Measurements from ENCODE around the gene CDH23. TPM values are rescaled to one million over a fixed set of nuclear protein-coding genes. Genes with fewer than 3 reads are reported as not detected.

Gene CDH23
- total RNA-seq, 2 experiments from 2014 or later: 4.7 to 4.9 TPM

- DNase-seq (no peak), ATAC-seq (no peak)
- Mint-ChIP-seq H3K27me3 (ENCODE audit: low read depth) (peaks cover 3% of the 10 kb centered on the region), H3K4me1 (ENCODE audit: low read depth) (peaks cover 2% of the 10 kb centered on the region), H3K36me3 (ENCODE audit: low read depth) (no peaks in the 10 kb centered on the region), H3K4me3 (no peak overlapping the region), H3K9me3 (ENCODE audit: insufficient read depth) (no peaks in the 10 kb centered on the region), H3K27ac (no peak overlapping the region)
- ChIA-PET POLR2A (no interaction called here), CTCF (interaction anchor here (2.5 kb wide), 1 partner anchor 40 kb away, joined by 6 read pairs; no protein-coding TSS in a partner anchor)
Measured at GRCh38 chr10:71658467-71658745, 261.7 kb downstream of the CDH23 start.

GRCh38 chr10:71659111-71659634 is 262.5 kb downstream of the CDH23 start:
- no peak overlapping the region for H3K4me3 Mint-ChIP-seq
- DNase-seq (no peak), ATAC-seq (no peak)
- no peak overlapping the region for H3K27ac Mint-ChIP-seq
- POLR2A ChIA-PET: no interaction called here
- no peaks in the 10 kb centered on the region for H3K9me3 Mint-ChIP-seq (ENCODE audit: insufficient read depth)
- H3K36me3 Mint-ChIP-seq (ENCODE audit: low read depth): no peaks in the 10 kb centered on the region
- H3K27me3 Mint-ChIP-seq (ENCODE audit: low read depth): peaks cover 4% of the 10 kb centered on the region
- CTCF ChIA-PET: interaction anchor here (1.2 to 2.5 kb wide), 3 partner anchors 38 to 49 kb away, joined by 4 to 7 read pairs (median 6); no protein-coding TSS in a partner anchor
- H3K4me1 Mint-ChIP-seq (ENCODE audit: low read depth): peaks cover 2% of the 10 kb centered on the region

- H3K27me3 Mint-ChIP-seq (ENCODE audit: low read depth): peaks cover 4% of the 10 kb centered on the region
- H3K27ac Mint-ChIP-seq: no peak overlapping the region
- H3K4me3 Mint-ChIP-seq: no peak overlapping the region
- DNase-seq (no peak), ATAC-seq (no peak)
- H3K9me3 Mint-ChIP-seq (ENCODE audit: insufficient read depth): no peaks in the 10 kb centered on the region
- ChIA-PET CTCF (interaction anchor here (1.2 to 2.5 kb wide), 3 partner anchors 37 to 48 kb away, joined by 4 to 7 read pairs (median 6); no protein-coding TSS in a partner anchor), POLR2A (no interaction called here)
- no peaks in the 10 kb centered on the region for H3K36me3 Mint-ChIP-seq (ENCODE audit: low read depth)
- peaks cover 5% of the 10 kb centered on the region for H3K4me1 Mint-ChIP-seq (ENCODE audit: low read depth)
Measured at GRCh38 chr10:71659737-71660136, 263.0 kb downstream of the CDH23 start.

DNA sequence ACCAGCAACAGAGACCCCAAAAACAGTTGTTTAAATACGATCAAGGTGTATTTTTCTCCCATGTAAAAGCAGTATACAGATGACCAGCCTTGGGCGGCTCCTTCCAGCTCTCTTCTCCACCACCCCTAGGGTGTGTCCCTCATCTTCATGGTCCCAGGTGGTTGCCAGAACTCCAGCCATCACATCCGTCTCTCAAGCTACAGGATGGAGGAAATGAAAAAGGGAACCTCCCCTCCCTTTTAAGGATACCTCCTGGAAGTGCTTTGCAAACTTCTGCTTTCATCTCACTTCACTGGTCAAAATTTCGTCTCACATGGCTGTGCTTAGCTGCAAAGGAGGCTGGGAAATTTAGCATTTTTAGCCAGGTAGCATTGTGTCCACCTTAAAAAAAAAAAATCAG is 263.6 kb downstream of the CDH23 start:
- H3K4me1 Mint-ChIP-seq (ENCODE audit: low read depth): peaks cover 10% of the 10 kb centered on the region
- ChIA-PET CTCF (interaction anchor here (1.4 to 2.5 kb wide), 2 partner anchors 36 to 38 kb away, joined by 6 to 7 read pairs; no protein-coding TSS in a partner anchor), POLR2A (no interaction called here)
- no peaks in the 10 kb centered on the region for H3K36me3 Mint-ChIP-seq (ENCODE audit: low read depth)
- ATAC-seq: no peak
- no peaks in the 10 kb centered on the region for H3K9me3 Mint-ChIP-seq (ENCODE audit: insufficient read depth)
- H3K27me3 Mint-ChIP-seq (ENCODE audit: low read depth): peaks cover 4% of the 10 kb centered on the region
- no peak for DNase-seq
- no peak overlapping the region for H3K4me3 Mint-ChIP-seq
- no peak overlapping the region for H3K27ac Mint-ChIP-seq

- CTCF ChIA-PET: no interaction called here
Measured at GRCh38 chr10:71661060-71661622, 264.4 kb downstream of the CDH23 start.

GRCh38 chr10:71661779-71662336 is 265.1 kb downstream of the CDH23 start:
- ChIA-PET CTCF (no interaction called here), POLR2A (no interaction called here)
- Mint-ChIP-seq H3K4me3 (no peak overlapping the region), H3K27me3 (ENCODE audit: low read depth) (peaks cover 4% of the 10 kb centered on the region), H3K9me3 (ENCODE audit: insufficient read depth) (no peaks in the 10 kb centered on the region), H3K4me1 (ENCODE audit: low read depth) (peaks cover 17% of the 10 kb centered on the region), H3K36me3 (ENCODE audit: low read depth) (no peaks in the 10 kb centered on the region), H3K27ac (no peak overlapping the region)
- ATAC-seq (no peak), DNase-seq (no peak)

More at GRCh38 chr10:71661060-71661622, 264.4 kb downstream of the CDH23 start:
- no peak for DNase-seq
- Mint-ChIP-seq H3K27me3 (ENCODE audit: low read depth) (peaks cover 4% of the 10 kb centered on the region), H3K36me3 (ENCODE audit: low read depth) (no peaks in the 10 kb centered on the region), H3K4me1 (ENCODE audit: low read depth) (peaks cover 12% of the 10 kb centered on the region), H3K27ac (no peak overlapping the region), H3K4me3 (no peak overlapping the region), H3K9me3 (ENCODE audit: insufficient read depth) (no peaks in the 10 kb centered on the region)
- POLR2A ChIA-PET: no interaction called here
- no peak for ATAC-seq

- no peak for DNase-seq
- ATAC-seq: no peak
- CTCF ChIA-PET: interaction anchor here (3.0 kb wide), 1 partner anchor 33 kb away, joined by 10 read pairs; no protein-coding TSS in a partner anchor
- no peak overlapping the region for H3K4me3 Mint-ChIP-seq
- POLR2A ChIA-PET: no interaction called here
- H3K27me3 Mint-ChIP-seq (ENCODE audit: low read depth): peaks cover 4% of the 10 kb centered on the region
- no peak overlapping the region for H3K27ac Mint-ChIP-seq
- no peaks in the 10 kb centered on the region for H3K9me3 Mint-ChIP-seq (ENCODE audit: insufficient read depth)
- H3K36me3 Mint-ChIP-seq (ENCODE audit: low read depth): no peaks in the 10 kb centered on the region
- peaks cover 29% of the 10 kb centered on the region for H3K4me1 Mint-ChIP-seq (ENCODE audit: low read depth)
Measured at GRCh38 chr10:71663311-71663710, 266.6 kb downstream of the CDH23 start.

DNA sequence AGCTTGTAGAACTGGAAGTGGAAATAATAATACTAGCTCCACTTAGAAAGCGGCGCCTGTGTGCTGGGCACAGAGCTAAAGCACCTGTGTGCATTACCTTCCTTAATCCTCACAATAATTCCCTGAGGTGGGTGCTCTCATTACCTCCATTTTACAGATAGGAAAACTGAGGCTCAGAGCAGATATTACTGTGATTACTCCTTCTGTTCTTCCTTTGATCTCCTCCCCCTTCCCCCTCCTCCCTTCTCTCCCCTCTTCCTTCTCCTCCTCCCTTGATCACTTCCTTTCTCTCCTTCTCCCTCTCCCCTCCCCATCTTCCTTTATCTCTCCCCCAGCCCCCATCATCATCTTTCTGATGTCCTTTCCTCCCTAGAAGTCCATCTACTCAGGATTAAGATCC is 267.9 kb downstream of the CDH23 start:
- Mint-ChIP-seq H3K4me3 (no peak overlapping the region), H3K4me1 (ENCODE audit: low read depth) (peaks cover 27% of the 10 kb centered on the region), H3K27me3 (ENCODE audit: low read depth) (peaks cover 4% of the 10 kb centered on the region), H3K9me3 (ENCODE audit: insufficient read depth) (no peaks in the 10 kb centered on the region), H3K36me3 (ENCODE audit: low read depth) (no peaks in the 10 kb centered on the region), H3K27ac (no peak overlapping the region)
- DNase-seq: no peak
- ChIA-PET CTCF (interaction anchor here (0.6 to 3.0 kb wide), 6 partner anchors 14 to 147 kb away, joined by 3 to 10 read pairs (median 4); partner anchors contain the start of gene VSIR), POLR2A (no interaction called here)
- no peak for ATAC-seq

DNA sequence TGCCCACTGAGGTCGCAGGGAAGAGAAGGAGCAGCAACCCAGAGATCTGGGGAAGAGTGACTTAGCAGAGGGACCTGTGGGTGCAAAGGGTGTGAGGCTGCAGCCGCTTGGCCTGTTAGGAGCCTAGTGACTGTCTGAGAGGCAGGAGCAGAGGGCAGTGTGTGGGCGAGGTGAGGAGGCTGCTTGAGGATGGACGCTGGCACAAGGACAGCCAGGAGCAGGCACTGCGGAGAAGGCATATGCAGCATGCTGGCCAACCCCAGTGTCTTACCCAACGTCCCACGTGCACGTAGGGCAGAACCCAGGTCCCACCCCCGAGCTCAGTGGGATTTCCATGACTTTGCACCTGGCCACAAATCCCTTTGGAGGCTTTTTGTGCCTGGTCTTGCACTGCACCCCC is 268.7 kb downstream of the CDH23 start:
- no peaks in the 10 kb centered on the region for H3K36me3 Mint-ChIP-seq (ENCODE audit: low read depth)
- H3K4me1 Mint-ChIP-seq (ENCODE audit: low read depth): peaks cover 27% of the 10 kb centered on the region
- H3K4me3 Mint-ChIP-seq: no peak overlapping the region
- no peak for DNase-seq
- ATAC-seq: no peak
- ChIA-PET POLR2A (no interaction called here), CTCF (interaction anchor here (1.4 to 3.0 kb wide), 3 partner anchors 29 to 43 kb away, joined by 4 to 10 read pairs (median 10); no protein-coding TSS in a partner anchor)
- H3K9me3 Mint-ChIP-seq (ENCODE audit: insufficient read depth): no peaks in the 10 kb centered on the region
- peak overlapping the region; percentile 27 for H3K27ac Mint-ChIP-seq
- peaks cover 4% of the 10 kb centered on the region for H3K27me3 Mint-ChIP-seq (ENCODE audit: low read depth)

- Mint-ChIP-seq H3K27me3 (ENCODE audit: low read depth) (peaks cover 4% of the 10 kb centered on the region), H3K4me1 (ENCODE audit: low read depth) (peaks cover 27% of the 10 kb centered on the region), H3K9me3 (ENCODE audit: insufficient read depth) (no peaks in the 10 kb centered on the region), H3K36me3 (ENCODE audit: low read depth) (no peaks in the 10 kb centered on the region), H3K4me3 (no peak overlapping the region), H3K27ac (peak overlapping the region; percentile 80)
- ChIA-PET CTCF (interaction anchor here (0.6 to 1.7 kb wide), 3 partner anchors 41 to 145 kb away, joined by 3 to 9 read pairs (median 3); no protein-coding TSS in a partner anchor), POLR2A (no interaction called here)
- peak; percentile 47 for ATAC-seq
- DNase-seq: no peak
Measured at GRCh38 chr10:71666639-71667386, 270.1 kb downstream of the CDH23 start.

GRCh38 chr10:71667387-71667752 is 270.6 kb downstream of the CDH23 start:
- DNase-seq: peak; percentile 39
- POLR2A ChIA-PET: no interaction called here
- CTCF ChIA-PET: interaction anchor here (0.6 to 1.7 kb wide), 3 partner anchors 41 to 144 kb away, joined by 3 to 9 read pairs (median 3); no protein-coding TSS in a partner anchor

More at GRCh38 chr10:71667387-71667752, 270.6 kb downstream of the CDH23 start:
- Mint-ChIP-seq H3K36me3 (ENCODE audit: low read depth) (no peaks in the 10 kb centered on the region), H3K27ac (peak overlapping the region; percentile 80), H3K9me3 (ENCODE audit: insufficient read depth) (no peaks in the 10 kb centered on the region), H3K4me1 (ENCODE audit: low read depth) (peaks cover 27% of the 10 kb centered on the region), H3K4me3 (no peak overlapping the region), H3K27me3 (ENCODE audit: low read depth) (peaks cover 4% of the 10 kb centered on the region)
- peak; percentile 67 for ATAC-seq

All from activated CD8-positive, alpha-beta T cell treated with anti-CD3 and anti-CD28 coated beads, Interleukin-2, amount 10 ng/mL, durations not matched to agents 7 days and 5 days (primary cell).